Choroid plexus epithelial cell (primary cell): ENCODE data around the gene CLDN12.

Source experiments
- DNase-seq: peaks from one replicate; pipeline ENCODE4 v3.0.0-alpha.2; 2010; ENCODE audit warnings: low read depth
- H3K4me3 ChIP-seq: 2 replicates; pipeline ENCODE4 v1.5.1; 2011; ENCODE audit warnings: low read depth, mild to moderate bottlenecking, control low read depth, low read length, moderate library complexity
- CTCF ChIP-seq: conservative IDR thresholded peaks from 2 replicates; pipeline ENCODE4 v1.5.1; 2011; ENCODE audit warnings: low read depth, mild to moderate bottlenecking, control low read depth, inconsistent platforms, low read length, moderate library complexity

The CLDN12 gene

GRCh38 chr7:90409667-90410066 lies 6.4 kb downstream of the CLDN12 start:
- no peak for TF ChIP-seq CTCF
- DNase-seq: no peak
- H3K4me3 ChIP-seq: no peak overlapping the region

- H3K4me3 ChIP-seq: no peak overlapping the region
- no peak for DNase-seq
- TF ChIP-seq CTCF: no peak
Observed at GRCh38 chr7:90411510-90411909, 8.2 kb downstream of the CLDN12 start.

GRCh38 chr7:90412458-90413184 lies 9.4 kb downstream of the CLDN12 start:
- H3K4me3 ChIP-seq: no peak overlapping the region
- DNase-seq: peak; percentile 29
- TF ChIP-seq CTCF: peak; percentile 53

GRCh38 chr7:90413185-90413528 lies 9.9 kb downstream of the CLDN12 start:
- TF ChIP-seq CTCF: no peak
- DNase-seq: no peak
- H3K4me3 ChIP-seq: no peak overlapping the region

- DNase-seq: no peak
- H3K4me3 ChIP-seq: no peak overlapping the region
- no peak for TF ChIP-seq CTCF
Observed at GRCh38 chr7:90421651-90422050, 18.4 kb downstream of the CLDN12 start.

GRCh38 chr7:90424720-90425119 lies 21.5 kb downstream of the CLDN12 start:
- no peak for TF ChIP-seq CTCF
- H3K4me3 ChIP-seq: no peak overlapping the region
- no peak for DNase-seq

- peak; percentile 22 for DNase-seq
- no peak overlapping the region for H3K4me3 ChIP-seq
- no peak for TF ChIP-seq CTCF
Observed at GRCh38 chr7:90425376-90425775, 22.1 kb downstream of the CLDN12 start.
